HG02798 (cell line): Measurements from ENCODE around the gene PFKP.

ENCODE experiments used
- ATAC-seq: cut with Tn5 transposase; IDR thresholded peaks from one replicate; pipeline ENCODE4 v1.9.1; 2021; ENCODE audit warnings: mild to moderate bottlenecking; ENCODE audit not compliant: unreplicated experiment, poor library complexity

The PFKP gene

GRCh38 chr10:3067118-3067858, at the start of gene PFKP:
Gene PFKP, plus strand, starts transcription at chr10:3067548. Its CDS starts 48 bp downstream, at chr10:3067596.
- peak; percentile 57 for ATAC-seq

GRCh38 chr10:3018247-3018646, 49.1 kb upstream of the PFKP start:
- ATAC-seq = no peak

GRCh38 chr10:3020311-3020710, 47.0 kb upstream of the PFKP start:
- ATAC-seq = no peak

- ATAC-seq = no peak
Measured at GRCh38 chr10:3020881-3021280, 46.5 kb upstream of the PFKP start.

GRCh38 chr10:3022027-3022426, 45.3 kb upstream of the PFKP start:
- ATAC-seq = no peak

- no peak for ATAC-seq
Measured at GRCh38 chr10:3023892-3024291, 43.5 kb upstream of the PFKP start.

GRCh38 chr10:3025026-3025683, 42.2 kb upstream of the PFKP start:
- no peak for ATAC-seq

- no peak for ATAC-seq
Measured at GRCh38 chr10:3027866-3028265, 39.5 kb upstream of the PFKP start.

- no peak for ATAC-seq
Measured at GRCh38 chr10:3028441-3028840, 38.9 kb upstream of the PFKP start.

GRCh38 chr10:3030765-3031164, 36.6 kb upstream of the PFKP start:
- no peak for ATAC-seq

GRCh38 chr10:3031490-3031889, 35.9 kb upstream of the PFKP start:
- no peak for ATAC-seq

GRCh38 chr10:3033925-3034324, 33.4 kb upstream of the PFKP start:
- ATAC-seq = no peak

- no peak for ATAC-seq
Measured at GRCh38 chr10:3034616-3035015, 32.7 kb upstream of the PFKP start.

GRCh38 chr10:3036155-3037021, 31.0 kb upstream of the PFKP start:
- ATAC-seq = peak; percentile 85

GRCh38 chr10:3037182-3037581, 30.2 kb upstream of the PFKP start:
- ATAC-seq = no peak

- ATAC-seq = no peak
Measured at GRCh38 chr10:3040069-3040468, 27.3 kb upstream of the PFKP start.

- ATAC-seq = no peak
Measured at GRCh38 chr10:3042589-3042988, 24.8 kb upstream of the PFKP start.

- peak; percentile 79 for ATAC-seq
Measured at GRCh38 chr10:3043512-3044368, 23.6 kb upstream of the PFKP start.

GRCh38 chr10:3045471-3046209, 21.7 kb upstream of the PFKP start:
- ATAC-seq = no peak
